ENCODE results near the gene SERPINA3.
"Not testable (repeated sequence)": the region's sequence is repeated elsewhere in the genome, so short reads cannot be mapped to it uniquely, and the experiment has no call there.

The SERPINA3 gene

GRCh38 chr14:94575730-94576585, 36.2 kb upstream of the SERPINA3 start:
- TF ChIP-seq CTCF (IDR thresholded peaks at IDR 0.05; ENCODE audit: insufficient read depth, low read depth, low read length, missing control alignments), result no peak
- H3K4me3 ChIP-seq (ENCODE audit: low read depth, low read length), result no peak overlapping the region
- DNase-seq (ENCODE audit: low read depth), result no peak

GRCh38 chr14:94577472-94577871, 34.7 kb upstream of the SERPINA3 start:
- not testable (repeated sequence) for DNase-seq (ENCODE audit: low read depth); H3K4me3 ChIP-seq (ENCODE audit: low read depth, low read length)

GRCh38 chr14:94578712-94579111, 33.5 kb upstream of the SERPINA3 start:
- TF ChIP-seq CTCF (IDR thresholded peaks at IDR 0.05; ENCODE audit: insufficient read depth, low read depth, low read length, missing control alignments), result no peak
- no peak for DNase-seq (ENCODE audit: low read depth)

GRCh38 chr14:94581127-94581999, 30.8 kb upstream of the SERPINA3 start, which contains the start of gene SERPINA5:
SERPINA5 (plus strand) TSS chr14:94581426; CDS start chr14:94587363, 5,937 bp downstream.
- no peak for TF ChIP-seq CTCF (IDR thresholded peaks at IDR 0.05; ENCODE audit: insufficient read depth, low read depth, low read length, missing control alignments)
- DNase-seq (ENCODE audit: low read depth), result no peak
- H3K4me3 ChIP-seq (ENCODE audit: low read depth, low read length), result no peak within 1 kb of the TSS

More at GRCh38 chr14:94578712-94579111, 33.5 kb upstream of the SERPINA3 start:
- no peak overlapping the region for H3K4me3 ChIP-seq (ENCODE audit: low read depth, low read length)

- DNase-seq (ENCODE audit: low read depth), result no peak
- TF ChIP-seq CTCF (IDR thresholded peaks at IDR 0.05; ENCODE audit: insufficient read depth, low read depth, low read length, missing control alignments), result no peak
- H3K4me3 ChIP-seq (ENCODE audit: low read depth, low read length), result no peak overlapping the region
Measured at GRCh38 chr14:94582199-94582750, 29.9 kb upstream of the SERPINA3 start.

GRCh38 chr14:94582851-94583250, 29.3 kb upstream of the SERPINA3 start:
- DNase-seq (ENCODE audit: low read depth), result no peak
- H3K4me3 ChIP-seq (ENCODE audit: low read depth, low read length), result no peak overlapping the region
- TF ChIP-seq CTCF (IDR thresholded peaks at IDR 0.05; ENCODE audit: insufficient read depth, low read depth, low read length, missing control alignments), result no peak

- DNase-seq (ENCODE audit: low read depth), result no peak
- H3K4me3 ChIP-seq (ENCODE audit: low read depth, low read length), result no peak overlapping the region
Measured at GRCh38 chr14:94583557-94583956, 28.6 kb upstream of the SERPINA3 start.

More at GRCh38 chr14:94583557-94583956, 28.6 kb upstream of the SERPINA3 start:
- no peak for TF ChIP-seq CTCF (IDR thresholded peaks at IDR 0.05; ENCODE audit: insufficient read depth, low read depth, low read length, missing control alignments)

All from GM12865 (cell line).